COLO829 (cell line): ENCODE measurements around the gene MYOM3.
"Not testable (repeated sequence)": the region's sequence is repeated elsewhere in the genome, so short reads cannot be mapped to it uniquely, and the experiment has no call there.

Source experiments
- DNase-seq: peaks from one replicate; pipeline ENCODE4 v3.0.0; 2012; ENCODE audit warnings: low spot score

Gene MYOM3

DNA sequence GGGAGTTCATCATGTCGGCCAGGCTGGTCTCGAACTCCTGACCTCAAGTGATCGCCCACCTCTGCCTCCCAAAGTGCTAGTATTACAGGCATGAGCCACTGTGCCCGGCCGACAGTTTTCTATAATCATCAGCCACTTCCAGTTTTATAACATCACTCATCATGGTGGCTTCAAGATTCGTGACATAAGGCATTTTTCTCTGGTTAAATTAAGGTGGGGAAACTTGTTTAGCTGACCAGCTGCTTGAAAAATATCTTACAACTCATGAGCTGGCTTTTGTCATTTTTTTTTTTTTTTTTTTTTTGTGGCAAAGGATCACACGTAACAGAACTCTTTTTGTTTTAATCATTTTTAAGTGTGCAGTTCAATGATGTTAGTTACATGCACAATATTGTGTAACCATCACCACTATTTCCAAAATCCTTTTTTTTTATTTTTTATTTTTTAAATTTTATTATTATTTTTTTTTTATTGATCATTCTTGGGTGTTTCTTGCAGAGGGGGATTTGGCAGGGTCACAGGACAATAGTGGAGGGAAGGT, 80.9 kb downstream of the MYOM3 start:
- not testable (repeated sequence) for DNase-seq

DNA sequence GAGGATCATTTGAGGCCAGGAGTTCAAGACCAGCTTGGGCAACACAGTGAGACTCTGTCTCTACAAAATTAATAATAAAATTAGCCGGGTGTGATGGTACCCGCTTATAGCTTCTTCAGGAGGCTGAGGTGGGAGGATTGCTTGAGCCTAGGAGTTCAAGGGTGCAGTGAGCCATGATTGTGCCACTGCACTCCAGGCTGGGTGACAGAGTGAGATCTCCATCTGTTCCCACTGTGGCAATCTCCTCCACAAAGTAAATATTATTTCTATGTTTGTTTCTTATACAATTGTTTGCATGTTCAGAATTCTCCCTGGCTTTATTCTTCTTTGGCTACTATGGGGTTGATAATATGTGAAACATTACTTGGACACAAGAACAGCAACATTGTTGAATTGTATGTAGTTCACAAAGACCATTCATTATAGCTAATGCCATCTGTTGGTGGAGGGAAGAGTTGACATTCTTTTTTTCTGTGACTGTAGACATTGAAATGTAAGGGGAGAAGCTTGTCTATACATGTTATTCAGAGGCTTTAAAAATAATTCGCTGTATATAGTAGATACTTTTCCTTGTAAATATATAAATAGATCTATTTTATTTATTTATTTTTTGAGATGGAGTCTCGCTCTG, 84.0 kb downstream of the MYOM3 start:
- peak; percentile 57 for DNase-seq

DNA sequence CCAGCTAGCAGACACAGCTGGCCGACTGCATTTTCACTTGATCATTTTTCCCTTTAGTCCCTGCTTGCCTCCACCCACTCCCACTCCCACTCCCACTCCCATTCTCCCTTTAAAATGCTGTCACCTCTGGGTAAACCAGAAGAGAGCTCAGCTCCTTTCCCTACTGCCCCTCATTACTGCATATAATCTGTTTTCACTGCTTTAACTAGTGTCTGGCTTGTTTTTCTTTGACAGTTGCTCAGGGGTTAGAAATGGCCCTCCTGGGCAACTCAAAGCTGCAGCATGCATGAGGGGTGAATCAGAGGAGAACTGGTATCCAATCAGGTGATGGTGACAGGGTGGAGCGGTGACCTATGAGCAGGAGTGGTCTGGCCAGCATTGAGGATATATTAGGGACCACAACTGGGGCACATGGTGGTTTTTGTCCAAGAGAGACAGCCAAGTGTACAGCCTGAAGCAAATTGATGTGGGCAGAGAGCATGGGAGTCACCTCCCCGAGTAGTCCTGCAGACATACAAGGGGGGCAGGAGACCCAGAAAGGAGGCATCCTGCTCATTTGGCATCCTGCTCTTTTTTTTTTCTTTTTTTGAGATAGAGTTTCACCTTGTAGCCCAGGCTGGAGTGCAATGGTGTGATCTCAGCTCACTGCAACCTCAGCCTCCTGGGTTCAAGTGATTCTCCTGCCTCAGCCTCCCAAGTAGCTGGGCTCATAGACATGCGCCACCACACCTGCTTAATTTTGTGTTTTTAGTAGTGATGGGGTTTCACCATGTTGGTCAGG, 89.2 kb downstream of the MYOM3 start:
- no peak for DNase-seq

DNA sequence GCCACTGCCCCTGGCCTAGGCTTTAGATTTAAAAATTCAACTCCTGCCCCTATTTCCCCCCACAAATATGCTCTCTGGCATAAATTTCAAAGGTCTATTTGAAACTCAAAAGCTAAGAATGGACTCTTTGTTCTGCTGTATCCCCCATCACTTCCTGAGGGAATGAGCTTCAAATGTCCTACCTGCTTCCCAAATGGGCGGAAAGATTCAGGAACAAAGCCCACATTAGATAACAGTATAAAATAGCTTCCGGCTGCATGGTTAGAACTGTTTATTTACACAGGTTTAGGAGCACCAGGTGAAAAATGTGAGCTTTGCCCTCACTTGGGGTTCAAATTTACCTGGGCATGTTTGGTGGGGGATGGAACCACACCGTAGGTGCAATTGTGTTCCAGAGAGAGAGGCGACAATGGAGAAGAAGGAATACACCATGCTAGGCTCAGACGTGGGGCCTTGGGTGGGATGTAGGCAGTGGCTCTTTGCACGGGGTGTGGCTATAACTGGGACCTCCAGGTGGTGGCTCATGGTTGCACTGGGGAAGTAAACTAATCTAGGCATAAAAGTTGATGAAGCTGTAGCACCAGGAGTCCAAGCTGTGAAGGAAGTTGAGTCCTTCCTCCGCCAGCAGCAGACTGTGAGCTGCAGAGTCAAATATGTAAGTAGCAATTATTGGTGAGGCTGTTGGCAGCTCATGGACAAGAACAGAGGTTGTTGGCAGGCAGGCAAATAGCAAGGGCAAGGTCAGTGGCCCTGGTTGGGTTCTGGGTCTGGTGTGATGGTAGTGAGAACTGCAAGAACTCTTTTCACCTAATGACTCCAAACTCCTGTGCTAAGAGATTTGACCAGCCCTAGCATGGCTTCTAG, 90.3 kb downstream of the MYOM3 start:
- no peak for DNase-seq

DNA sequence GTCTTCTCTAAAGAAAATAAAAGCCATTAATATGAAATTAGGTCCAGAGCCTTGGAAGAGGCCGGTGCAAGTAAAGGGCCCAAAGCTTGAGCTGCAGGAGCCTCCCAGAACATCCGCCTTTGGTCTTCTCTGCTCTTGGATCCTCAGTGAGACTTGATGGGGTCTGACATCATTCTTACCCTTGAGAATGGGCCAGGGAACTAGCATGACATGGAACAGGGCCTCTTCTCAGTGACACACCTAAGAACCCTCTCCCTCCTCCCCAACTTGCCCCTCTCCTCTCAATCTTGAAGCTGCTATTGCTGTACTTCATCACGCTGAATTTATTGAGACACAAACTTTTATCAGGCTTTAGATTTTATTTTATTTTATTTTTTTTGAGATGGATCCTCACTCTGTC, 91.5 kb downstream of the MYOM3 start:
- DNase-seq, result no peak

DNA sequence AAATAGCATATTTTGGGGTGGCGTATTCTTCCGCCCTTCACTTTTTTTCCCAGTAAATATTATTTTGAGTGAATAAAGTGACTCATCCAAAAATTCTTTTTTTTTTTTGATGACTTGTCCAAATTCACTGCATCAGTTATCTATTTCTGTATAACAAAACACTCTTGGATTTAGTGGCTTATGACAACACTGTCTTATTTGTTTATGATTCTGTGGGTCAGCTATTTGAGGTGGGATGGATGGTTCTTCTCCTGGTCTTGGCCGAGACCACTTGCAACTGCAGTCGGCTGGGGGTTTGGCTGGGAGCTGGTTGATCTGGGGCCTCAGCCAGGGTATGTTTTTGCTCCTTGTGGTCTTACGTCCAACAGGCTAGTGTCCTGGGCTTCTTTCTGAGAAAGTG, 91.9 kb downstream of the MYOM3 start:
- DNase-seq, result no peak

DNA sequence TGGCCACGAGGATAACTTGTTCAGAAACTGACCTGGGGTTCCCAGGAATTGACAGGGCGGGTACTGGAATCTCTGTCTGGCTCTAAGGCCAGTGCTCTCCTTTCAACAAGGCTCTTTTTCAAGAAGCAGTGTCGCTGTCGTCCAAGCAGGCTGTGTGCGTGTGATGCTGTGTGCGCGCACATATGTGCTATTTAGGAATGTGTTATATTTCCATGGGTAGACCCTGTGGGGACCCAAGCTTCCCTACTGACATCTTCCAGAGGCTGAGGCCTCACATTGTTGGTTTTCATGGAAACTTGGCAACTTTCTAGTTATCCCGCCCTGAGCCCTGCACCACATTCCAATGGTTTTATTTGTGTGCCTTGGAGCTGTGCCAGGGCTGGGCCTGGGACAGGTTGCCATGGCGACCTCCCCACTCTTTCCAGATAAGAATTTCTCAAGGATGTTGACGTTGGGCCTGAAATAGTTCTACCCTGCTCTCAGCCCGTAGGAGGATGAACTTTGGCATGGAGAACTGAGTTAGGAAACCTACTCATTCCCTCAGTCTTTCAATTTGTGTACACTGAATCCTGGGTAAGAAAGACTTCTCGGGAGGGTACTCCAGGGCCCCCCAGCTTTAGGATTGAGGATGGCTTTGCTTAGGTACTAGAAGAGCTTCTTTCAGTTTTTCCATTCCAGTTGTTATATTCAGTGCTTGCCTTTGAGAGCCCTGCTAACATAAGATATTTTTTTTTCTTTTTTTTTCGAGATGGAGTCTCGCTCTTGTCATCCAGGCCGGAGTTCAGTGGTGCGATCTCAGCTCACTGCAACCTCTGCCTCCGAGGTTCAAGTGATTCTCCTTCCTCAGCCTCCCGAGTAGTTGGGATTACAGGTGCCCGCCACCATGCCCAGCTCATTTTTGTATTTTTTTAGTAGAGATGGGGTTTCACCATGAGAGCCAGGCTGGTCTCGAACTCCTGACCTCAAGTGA, 93.0 kb downstream of the MYOM3 start:
- peak; percentile 86 for DNase-seq

DNA sequence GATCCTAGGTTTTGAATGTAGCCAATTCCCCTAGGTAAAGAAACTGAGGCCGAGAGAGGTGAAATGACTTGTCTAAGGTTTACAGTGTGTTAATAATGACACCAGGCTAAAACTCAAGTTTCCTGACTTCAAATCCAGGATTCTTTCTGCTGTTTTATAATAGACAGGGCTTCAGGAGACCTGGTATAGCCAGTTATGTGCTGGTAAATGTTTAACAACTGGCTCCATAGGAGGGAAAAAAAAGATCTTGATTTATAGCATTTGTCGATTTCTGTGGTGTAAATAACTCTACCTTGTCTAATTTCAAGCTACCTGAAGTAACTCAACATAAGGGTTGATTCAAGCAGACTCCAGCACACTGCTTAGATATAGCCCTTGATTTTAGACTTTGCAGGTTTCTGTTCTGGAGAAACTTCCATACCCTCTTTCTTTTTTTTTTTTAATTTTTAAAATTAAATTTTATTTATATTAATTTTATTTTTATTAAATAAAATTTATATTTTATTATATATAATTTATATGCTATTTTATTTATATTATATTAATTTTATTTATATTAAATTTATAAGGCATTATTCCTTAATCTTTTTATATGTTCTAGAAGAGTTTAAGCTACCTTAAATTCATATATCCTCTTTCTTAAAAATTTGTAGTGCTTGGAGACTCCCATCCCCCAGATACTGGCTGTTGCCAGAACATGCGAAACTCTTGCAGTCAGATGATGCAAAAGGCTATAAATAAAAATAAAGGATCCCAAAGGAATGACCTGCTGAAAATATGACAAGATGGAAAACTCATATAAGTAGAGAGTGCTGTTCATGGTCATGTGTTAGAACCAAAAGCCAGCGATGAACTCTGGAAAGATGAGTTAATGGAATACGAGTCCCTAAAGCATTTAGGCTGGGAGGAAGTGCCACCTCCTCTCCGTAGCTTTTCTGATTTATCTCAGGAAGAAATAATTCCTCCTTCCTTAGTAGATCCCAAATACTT, 96.4 kb downstream of the MYOM3 start:
- peak; percentile 54 for DNase-seq

DNA sequence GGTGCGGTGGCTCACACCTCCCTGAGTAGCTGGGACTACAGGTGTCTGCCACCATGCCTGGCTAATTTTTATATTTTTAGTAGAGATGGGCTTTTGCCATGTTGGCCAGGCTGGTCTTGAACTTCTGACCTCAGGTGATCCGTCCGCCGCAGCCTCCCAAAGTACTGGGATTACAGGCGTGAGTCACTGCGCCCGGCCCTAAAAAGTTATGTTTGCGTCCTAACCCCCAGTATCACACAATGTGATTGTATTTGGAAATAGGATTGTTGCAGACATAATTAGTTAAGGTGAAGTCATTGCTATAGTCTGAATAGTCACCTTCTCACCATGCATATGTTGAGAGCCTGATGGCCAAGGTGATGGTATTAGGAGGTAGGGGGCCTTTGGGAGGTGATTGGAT, 99.1 kb downstream of the MYOM3 start:
- DNase-seq, result not testable (repeated sequence)

DNA sequence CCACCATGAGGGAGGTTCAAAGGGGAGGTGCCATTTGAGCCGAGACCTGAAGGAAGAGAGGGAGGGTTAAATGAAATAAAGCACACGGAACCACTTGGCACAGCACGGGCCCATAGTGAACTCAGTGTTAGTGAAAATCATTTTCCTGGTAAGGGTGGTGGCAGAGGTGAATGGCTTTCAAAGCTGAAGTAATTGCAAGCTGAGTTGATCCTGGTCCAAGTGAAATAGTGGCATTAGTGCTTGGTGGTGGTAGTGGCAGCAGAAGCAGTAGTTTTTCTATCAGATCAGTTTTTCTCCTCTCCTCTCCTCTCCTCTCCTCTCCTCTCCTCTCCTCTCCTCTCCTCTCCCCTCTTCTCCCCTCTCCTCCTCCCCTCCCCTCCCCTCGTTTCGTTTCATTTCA, 101.3 kb downstream of the MYOM3 start:
- DNase-seq, result no peak

DNA sequence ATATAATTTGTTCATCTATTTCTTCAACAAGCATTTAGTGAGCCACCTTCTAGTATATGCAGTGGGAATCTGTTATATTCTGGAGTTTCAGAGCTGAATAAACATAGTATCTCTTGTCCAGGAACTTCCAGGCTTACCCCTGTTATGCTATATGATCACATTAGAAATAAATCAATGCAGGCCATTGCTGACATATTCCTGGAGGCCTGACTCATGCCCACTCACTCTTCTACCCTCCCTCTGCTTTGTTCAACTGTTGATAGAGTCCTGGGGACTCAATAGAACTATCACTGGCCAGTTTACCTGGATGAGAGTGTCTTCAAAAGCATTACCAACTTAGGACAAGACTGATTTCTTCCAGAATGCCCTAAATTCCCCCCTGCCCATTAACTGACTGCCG, 102.5 kb downstream of the MYOM3 start:
- peak; percentile 48 for DNase-seq

DNA sequence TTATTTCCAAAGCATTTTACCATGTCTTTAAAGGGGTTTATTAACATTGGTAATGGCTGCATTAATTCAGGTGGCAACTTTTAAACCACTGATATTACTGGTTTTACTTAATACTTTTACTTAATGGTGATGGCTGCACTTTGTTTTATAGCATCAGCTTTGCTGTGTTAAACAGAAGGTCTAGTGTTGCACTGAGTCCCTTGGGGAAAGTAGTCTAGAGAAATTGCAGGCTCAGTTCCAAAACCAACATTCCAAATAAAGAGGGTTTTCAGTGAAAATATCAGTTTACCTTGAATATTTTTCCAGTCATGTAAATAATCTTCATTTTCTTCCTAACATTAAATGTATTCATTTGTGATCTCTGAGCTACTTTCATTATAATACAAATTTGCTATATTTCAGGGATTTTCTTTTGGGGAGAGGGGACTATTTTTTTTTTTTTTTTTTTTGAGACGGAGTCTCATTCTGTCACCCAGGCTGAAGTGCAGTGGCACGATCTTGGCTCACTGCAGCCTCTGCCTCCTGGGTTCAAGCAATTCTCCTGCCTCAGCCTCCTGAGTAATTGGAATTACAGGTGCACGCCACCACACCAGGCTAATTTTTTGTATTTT, 103.3 kb downstream of the MYOM3 start:
- peak; percentile 93 for DNase-seq

DNA sequence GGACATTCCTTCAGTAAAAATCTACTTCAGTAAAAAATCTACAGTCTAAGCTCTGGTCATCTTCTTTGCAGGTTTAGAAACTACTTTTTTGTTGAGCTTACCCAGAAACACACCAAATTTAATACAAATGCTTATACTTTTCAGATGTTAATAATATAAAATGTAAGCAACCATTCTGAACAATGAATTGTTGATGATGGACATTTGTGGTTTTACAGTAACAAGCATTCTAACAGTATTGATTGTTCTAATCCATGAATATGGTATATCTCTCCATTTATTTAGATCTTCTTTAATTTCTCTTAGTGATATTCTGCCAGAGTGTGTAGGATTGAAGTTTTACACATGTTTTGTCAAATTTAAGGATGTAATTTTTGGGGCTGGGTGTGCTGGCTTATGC, 104.9 kb downstream of the MYOM3 start:
- DNase-seq, result no peak
